ENCODE results near the gene TMEM80. TPM values are rescaled to one million over a fixed set of nuclear protein-coding genes. Genes with fewer than 3 reads are reported as not detected.
"Not testable (repeated sequence)": the region's sequence is repeated elsewhere in the genome, so short reads cannot be mapped to it uniquely, and the experiment has no call there.

The TMEM80 gene
- total and polyA plus RNA-seq, 7 experiments from 2014 or later, result 26.2 to 44.3 (median 37.8) TPM

- H3K9me3 ChIP-seq (ENCODE audit: control insufficient read depth in 2 of 3, low read length in 3 of 3); H3K27me3 ChIP-seq (ENCODE audit: control insufficient read depth in 2 of 2, insufficient read depth in 2 of 2, low read length in 2 of 2); H3K36me3 ChIP-seq (ENCODE audit: control insufficient read depth in 2 of 3, insufficient read depth in 3 of 3, low read length in 3 of 3); H3K27me3 Mint-ChIP-seq; H3K36me3 Mint-ChIP-seq; H3K9me3 Mint-ChIP-seq; intact Hi-C loops (cut with micrococcal nuclease): not testable (repeated sequence)
- H3K27ac Mint-ChIP-seq, result peak overlapping the region; percentile 34 to 94 (median 76)
- DNase-seq, result peak in 3 of 9 donors; percentile 31 to 36 (median 35)
- H3K27ac ChIP-seq (ENCODE audit: low read depth, low read length), result peak overlapping the region; percentile 53
- H3K4me3 ChIP-seq (ENCODE audit: low read length), result peak overlapping the region; percentile 38
- ChIA-PET CTCF (interaction anchor here (0.5 to 0.6 kb wide), 2 partner anchors 20 to 179 kb away, joined by 3 read pairs; no protein-coding TSS in a partner anchor), POLR2A (interaction anchor here (0.5 to 2.0 kb wide), 8 partner anchors 9 to 501 kb away, joined by 3 to 13 read pairs (median 4); partner anchors contain the start of genes DEAF1, PSMD13 and TMEM80)
- H3K4me3 Mint-ChIP-seq, result peak overlapping the region; percentile 69 to 87 (median 82)
- peak; percentile 70 for ATAC-seq
- peaks cover 3 to 12% of the 10 kb centered on the region in 2 donors for H3K4me1 ChIP-seq (ENCODE audit: control insufficient read depth in 2 of 2, insufficient read depth in 2 of 2, low read length in 2 of 2)
- H3K4me1 Mint-ChIP-seq, result peaks cover 9 to 22% (median 18%) of the 10 kb centered on the region in 7 donors
Observed at GRCh38 chr11:737899-738298, 42.3 kb downstream of the TMEM80 start.

- H3K36me3 Mint-ChIP-seq, result no peaks in the 10 kb centered on the region
Observed at GRCh38 chr11:742156-742546, 46.5 kb downstream of the TMEM80 start.

GRCh38 chr11:742571-743201, 47.1 kb downstream of the TMEM80 start:
- H3K9me3 Mint-ChIP-seq, result no peaks in the 10 kb centered on the region
- H3K4me3 ChIP-seq (ENCODE audit: low read length), result no peak overlapping the region
- no peaks in the 10 kb centered on the region for H3K9me3 ChIP-seq (ENCODE audit: control insufficient read depth in 2 of 3, low read length in 3 of 3)
- peaks cover 0 to 6% (median 0%) of the 10 kb centered on the region in 5 donors for H3K27me3 Mint-ChIP-seq
- H3K27ac ChIP-seq (ENCODE audit: low read depth, low read length), result no peak overlapping the region
- intact Hi-C loops (cut with micrococcal nuclease), result no loop called here
- no peaks in the 10 kb centered on the region for H3K36me3 Mint-ChIP-seq
- ATAC-seq (no peak), DNase-seq (no peak)
- ChIA-PET CTCF (no interaction called here), POLR2A (no interaction called here)
- no peak overlapping the region for H3K27ac Mint-ChIP-seq
- H3K36me3 ChIP-seq (ENCODE audit: control insufficient read depth in 2 of 3, insufficient read depth in 3 of 3, low read length in 3 of 3), result peaks cover 0 to 4% (median 0%) of the 10 kb centered on the region in 3 experiments
- H3K4me3 Mint-ChIP-seq, result no peak overlapping the region
- H3K4me1 Mint-ChIP-seq, result peaks cover 8 to 20% (median 14%) of the 10 kb centered on the region in 7 donors
- no peaks in the 10 kb centered on the region for H3K27me3 ChIP-seq (ENCODE audit: control insufficient read depth in 2 of 2, insufficient read depth in 2 of 2, low read length in 2 of 2)
- peaks cover 3 to 5% of the 10 kb centered on the region in 2 donors for H3K4me1 ChIP-seq (ENCODE audit: control insufficient read depth in 2 of 2, insufficient read depth in 2 of 2, low read length in 2 of 2)

More at GRCh38 chr11:742156-742546, 46.5 kb downstream of the TMEM80 start:
- Mint-ChIP-seq H3K4me1 (peaks cover 13 to 25% (median 19%) of the 10 kb centered on the region in 7 donors), H3K9me3 (no peaks in the 10 kb centered on the region), H3K4me3 (no peak overlapping the region), H3K27me3 (peaks cover 0 to 7% (median 0%) of the 10 kb centered on the region in 5 donors), H3K27ac (no peak overlapping the region)
- Histone ChIP-seq H3K4me1 (ENCODE audit: control insufficient read depth in 2 of 2, insufficient read depth in 2 of 2, low read length in 2 of 2) (peaks cover 3 to 10% of the 10 kb centered on the region in 2 donors), H3K9me3 (ENCODE audit: control insufficient read depth in 2 of 3, low read length in 3 of 3) (no peaks in the 10 kb centered on the region), H3K4me3 (ENCODE audit: low read length) (no peak overlapping the region), H3K36me3 (ENCODE audit: control insufficient read depth in 2 of 3, insufficient read depth in 3 of 3, low read length in 3 of 3) (no peaks in the 10 kb centered on the region), H3K27ac (ENCODE audit: low read depth, low read length) (no peak overlapping the region), H3K27me3 (ENCODE audit: control insufficient read depth in 2 of 2, insufficient read depth in 2 of 2, low read length in 2 of 2) (no peaks in the 10 kb centered on the region)
- ChIA-PET POLR2A (no interaction called here), CTCF (no interaction called here)
- ATAC-seq (no peak), DNase-seq (no peak)
- intact Hi-C loops (cut with micrococcal nuclease), result no loop called here

- ChIA-PET CTCF (interaction anchor here (0.6 to 1.8 kb wide), 3 partner anchors 21 to 64 kb away, joined by 3 to 5 read pairs (median 4); partner anchors contain the start of gene RPLP2), POLR2A (interaction anchor here (1.0 to 1.3 kb wide), 2 partner anchors 61 to 239 kb away, joined by 3 read pairs; no protein-coding TSS in a partner anchor)
Observed at GRCh38 chr11:745428-745827, 49.8 kb downstream of the TMEM80 start.

GRCh38 chr11:746289-747157, 50.9 kb downstream of the TMEM80 start:
- no peaks in the 10 kb centered on the region for H3K9me3 Mint-ChIP-seq

More at GRCh38 chr11:745428-745827, 49.8 kb downstream of the TMEM80 start:
- Histone ChIP-seq H3K9me3 (ENCODE audit: control insufficient read depth in 2 of 3, low read length in 3 of 3) (no peaks in the 10 kb centered on the region), H3K27me3 (ENCODE audit: control insufficient read depth in 2 of 2, insufficient read depth in 2 of 2, low read length in 2 of 2) (no peaks in the 10 kb centered on the region), H3K4me3 (ENCODE audit: low read length) (no peak overlapping the region), H3K27ac (ENCODE audit: low read depth, low read length) (no peak overlapping the region), H3K4me1 (ENCODE audit: control insufficient read depth in 2 of 2, insufficient read depth in 2 of 2, low read length in 2 of 2) (peaks cover 10% of the 10 kb centered on the region in 2 donors), H3K36me3 (ENCODE audit: control insufficient read depth in 2 of 3, insufficient read depth in 3 of 3, low read length in 3 of 3) (peaks cover 0 to 5% (median 0%) of the 10 kb centered on the region in 3 experiments)
- intact Hi-C loops (cut with micrococcal nuclease), result loop anchor here in 1 of 2 donors (5.0 kb wide), 2 partner anchors 167 to 182 kb away; partner anchors contain the start of genes AP2A2 and CHID1
- Mint-ChIP-seq H3K4me1 (peaks cover 5 to 24% (median 19%) of the 10 kb centered on the region in 7 donors), H3K9me3 (no peaks in the 10 kb centered on the region), H3K4me3 (peak overlapping the region in 5 of 10 donors; percentile 4 to 88 (median 29)), H3K36me3 (no peaks in the 10 kb centered on the region), H3K27ac (no peak overlapping the region), H3K27me3 (no peaks in the 10 kb centered on the region)
- no peak for ATAC-seq
- no peak for DNase-seq

More at GRCh38 chr11:746289-747157, 50.9 kb downstream of the TMEM80 start:
- Histone ChIP-seq H3K27me3 (ENCODE audit: control insufficient read depth in 2 of 2, insufficient read depth in 2 of 2, low read length in 2 of 2) (no peaks in the 10 kb centered on the region), H3K4me1 (ENCODE audit: control insufficient read depth in 2 of 2, insufficient read depth in 2 of 2, low read length in 2 of 2) (peaks cover 10% of the 10 kb centered on the region in 2 donors), H3K4me3 (ENCODE audit: low read length) (peak overlapping the region; percentile 67), H3K27ac (ENCODE audit: low read depth, low read length) (peak overlapping the region; percentile 80), H3K36me3 (ENCODE audit: control insufficient read depth in 2 of 3, insufficient read depth in 3 of 3, low read length in 3 of 3) (peaks cover 0 to 5% (median 0%) of the 10 kb centered on the region in 3 experiments), H3K9me3 (ENCODE audit: control insufficient read depth in 2 of 3, low read length in 3 of 3) (no peaks in the 10 kb centered on the region)
- peak in 6 of 9 donors; percentile 34 to 50 (median 41) for DNase-seq
- Mint-ChIP-seq H3K36me3 (no peaks in the 10 kb centered on the region), H3K27me3 (no peaks in the 10 kb centered on the region), H3K4me1 (peaks cover 5 to 26% (median 19%) of the 10 kb centered on the region in 7 donors), H3K27ac (peak overlapping the region; percentile 67 to 90 (median 83)), H3K4me3 (peak overlapping the region; percentile 80 to 93 (median 88))
- POLR2A ChIA-PET, result interaction anchor here (0.8 to 3.1 kb wide), 8 partner anchors 9 to 240 kb away, joined by 3 to 21 read pairs (median 3); partner anchors contain the start of genes GATD1 and IRF7
- intact Hi-C loops (cut with micrococcal nuclease), result loop anchor here (1.0 to 5.0 kb wide), 7 partner anchors 18 to 181 kb away; partner anchors contain the start of genes AP2A2 (in 1 of the 2), CHID1 (in 1 of the 2) and GATD1 (in 1 of the 2)
- CTCF ChIA-PET, result interaction anchor here (0.6 to 2.9 kb wide), 5 partner anchors 17 to 510 kb away, joined by 3 to 8 read pairs (median 5); partner anchors contain the start of gene PSMD13
- ATAC-seq, result peak; percentile 58
